Liver (tissue), 9 donors: ENCODE measurements around the gene GDI1. TPM values are rescaled to one million over a fixed set of nuclear protein-coding genes. Genes with fewer than 3 reads are reported as not detected.

Experiments
- DNase-seq: peaks from one replicate; pipeline ENCODE4 v3.0.0-alpha.2; 2017; ENCODE audit warnings: low spot score
- H3K27ac ChIP-seq, 2 donors: one replicate each; pipeline ENCODE4 v1.7.0; 2013; ENCODE audit warnings: inconsistent platforms in 2 of 2, low read length in 2 of 2, control low read depth in 1 of 2, low read depth in 1 of 2, mild to moderate bottlenecking in 1 of 2
- H3K27me3 ChIP-seq, 4 donors: one replicate each; pipeline versions ENCODE4 v1.6.1 to v1.7.0; 2013; ENCODE audit warnings: low read length in 3 of 4, inconsistent platforms in 1 of 4, mild to moderate bottlenecking in 1 of 4, moderate library complexity in 1 of 4; ENCODE audit not compliant: control insufficient read depth in 4 of 4, insufficient read depth in 4 of 4
- H3K36me3 ChIP-seq, 4 donors: one replicate each; pipeline versions ENCODE4 v1.6.1 to v1.7.0; 2013; ENCODE audit warnings: low read length in 3 of 4, mild to moderate bottlenecking in 3 of 4, low read depth in 1 of 4, moderate library complexity in 1 of 4; ENCODE audit not compliant: control insufficient read depth in 4 of 4, insufficient read depth in 3 of 4
- H3K4me1 ChIP-seq, 4 donors: one replicate each; pipeline versions ENCODE4 v1.6.1 to v1.7.0; 2013; ENCODE audit warnings: low read length in 3 of 4, mild to moderate bottlenecking in 3 of 4, moderate library complexity in 1 of 4; ENCODE audit not compliant: control insufficient read depth in 4 of 4, insufficient read depth in 4 of 4
- H3K4me3 ChIP-seq, 3 donors: one replicate each; pipeline versions ENCODE4 v1.6.1 to v1.7.0; 2013; ENCODE audit warnings: low read length in 3 of 3, control low read depth in 1 of 3, low read depth in 1 of 3, mild to moderate bottlenecking in 1 of 3
- H3K9ac ChIP-seq, 2 donors: one replicate each; pipeline ENCODE4 v1.7.0; 2013; ENCODE audit warnings: low read length in 2 of 2, mild to moderate bottlenecking in 2 of 2, moderate library complexity in 2 of 2, control low read depth in 1 of 2, low read depth in 1 of 2
- H3K9me3 ChIP-seq, 4 donors: one replicate each; pipeline versions ENCODE4 v1.6.1 to v1.7.0; 2013; ENCODE audit warnings: low read length in 3 of 4; ENCODE audit not compliant: control insufficient read depth in 4 of 4
- CTCF ChIP-seq: fragments of 150-350 bp; IDR thresholded peaks from 2 replicates; pipeline ENCODE4 v1.5.1; 2017; ENCODE audit warnings: improper control_type of control experiment, low read depth, low read length; ENCODE audit not compliant: missing input control
- EGR1 ChIP-seq, 2 donors: IDR thresholded peaks; 2 replicates each; pipeline ENCODE4 v1.6.1; 2016 to 2018; ENCODE audit warnings: antibody characterized with exemption in 2 of 2, low read depth in 2 of 2
- FOXA1 ChIP-seq: IDR thresholded peaks from 2 replicates; pipeline ENCODE4 v1.6.1; 2016; ENCODE audit warnings: antibody characterized with exemption
- FOXA2 ChIP-seq: IDR thresholded peaks from 2 replicates; pipeline ENCODE4 v1.6.1; 2016; ENCODE audit warnings: antibody characterized with exemption
- GABPA ChIP-seq, 2 donors: IDR thresholded peaks in 1 of 2; conservative IDR thresholded peaks in 1 of 2; 2 replicates each; pipeline ENCODE4 v1.6.1; 2016; ENCODE audit warnings: antibody characterized with exemption in 2 of 2, mild to moderate bottlenecking in 1 of 2, moderate library complexity in 1 of 2
- HNF4A ChIP-seq, 2 donors: conservative IDR thresholded peaks; 2 replicates each; pipeline ENCODE4 v1.6.1; 2016; ENCODE audit warnings: antibody characterized with exemption in 2 of 2, mild to moderate bottlenecking in 2 of 2
- HNF4G ChIP-seq: IDR thresholded peaks from 2 replicates; pipeline ENCODE4 v1.6.1; 2016; ENCODE audit warnings: antibody characterized with exemption
- JUND ChIP-seq, 2 donors: IDR thresholded peaks; 2 replicates each; pipeline ENCODE4 v1.6.1; 2016; ENCODE audit warnings: antibody characterized with exemption in 2 of 2
- RAD21 ChIP-seq, 2 donors: IDR thresholded peaks; 2 replicates each; pipeline ENCODE4 v1.6.1; 2016; ENCODE audit warnings: antibody characterized with exemption in 2 of 2, mild to moderate bottlenecking in 2 of 2
- RXRA ChIP-seq, 2 donors: IDR thresholded peaks; 2 replicates each; pipeline ENCODE4 v1.6.1; 2017 to 2018; ENCODE audit warnings: antibody characterized with exemption in 2 of 2, mild to moderate bottlenecking in 1 of 2
- TAF1 ChIP-seq: conservative IDR thresholded peaks from 2 replicates; pipeline ENCODE4 v1.6.1; 2016; ENCODE audit warnings: antibody characterized with exemption, mild to moderate bottlenecking
- YY1 ChIP-seq: IDR thresholded peaks from 2 replicates; pipeline ENCODE4 v1.6.1; 2016; ENCODE audit warnings: antibody characterized with exemption, mild to moderate bottlenecking
- WGBS: extraction: QIAGEN DNeasy Blood & Tissue Kit; methylation state at CpG from one replicate; pipeline ENCODE4 v1.1.7; 2013; 5-methylcytosine and 5-hydroxymethylcytosine counted together
- polyA plus RNA-seq, 2 donors: library from polyadenylated mRNA; stranded (reverse) in 1 of 2; unstranded in 1 of 2; fragments of 200-250 nt in 1 of 2; fragments of >200 nt in 1 of 2; fragmentation: Nextera tagmentation in 1 of 2; extraction: Ambion mirVana in 1 of 2; gene quantifications; one replicate each; pipeline versions ENCODE4 v1.2.1 to v1.2.3, GENCODE V29; 2013 to 2015
- total RNA-seq, 2 donors: library from RNA; depleted of rRNA; stranded (reverse); fragments of >200 nt; gene quantifications; one replicate each; pipeline ENCODE4 v1.2.3, GENCODE V29; 2014
- TF ChIP-seq, protein P1 (sequence below): IDR thresholded peaks from 2 replicates; pipeline ENCODE4 v1.6.1; 2016; ENCODE audit warnings: antibody characterized with exemption
- TF ChIP-seq, protein P2 (sequence below): IDR thresholded peaks from 2 replicates; pipeline ENCODE4 v1.6.1; 2016; ENCODE audit warnings: antibody characterized with exemption
- TF ChIP-seq, protein P3 (sequence below): IDR thresholded peaks from 2 replicates; pipeline ENCODE4 v1.6.1; 2016; ENCODE audit warnings: antibody characterized with exemption
- donor health status: healthy.
- donor health status: healthy.
- donor health status: healthy.
- donor health status: healthy.
- donor health status: healthy.

GDI1 gene
- total and polyA plus RNA-seq, 4 donors = 12.8 to 35.6 (median 20.5) TPM

DNA sequence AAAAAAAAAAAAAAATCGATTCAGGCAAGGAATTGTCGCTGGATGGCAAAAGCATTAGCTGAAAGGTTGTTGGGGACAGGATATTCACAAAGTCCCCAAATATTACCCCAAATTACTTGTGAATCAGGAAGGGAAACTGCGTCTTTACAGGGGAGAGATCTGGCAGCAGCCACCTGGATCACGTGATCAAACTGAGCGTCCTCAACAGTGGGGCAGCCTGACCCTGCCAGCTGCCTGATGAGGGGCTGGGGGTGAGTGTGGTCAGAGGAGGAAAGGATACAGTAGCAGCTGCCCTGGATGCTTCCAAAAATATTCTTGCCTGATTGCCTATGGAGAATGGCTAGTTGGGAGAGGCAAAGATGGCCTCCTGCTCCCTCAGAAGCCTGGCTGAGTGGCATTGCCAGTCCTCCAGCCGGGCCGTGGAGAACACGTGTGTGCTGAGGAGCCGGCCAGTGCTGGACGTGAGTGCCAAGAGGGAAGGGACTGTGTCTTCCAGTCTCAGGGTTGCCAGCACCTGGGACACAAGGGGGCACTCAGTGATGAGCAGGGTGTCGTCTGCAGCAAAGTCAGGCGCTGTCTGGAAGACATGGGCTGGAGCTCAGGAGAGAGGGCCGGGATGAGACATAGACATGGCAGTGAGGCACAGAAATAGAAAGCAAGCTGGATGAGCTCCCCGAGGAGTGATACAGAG lies 45.1 kb downstream of the GDI1 start:
- no peaks in the 10 kb centered on the region for H3K9me3 ChIP-seq
- TF ChIP-seq GABPA (IDR thresholded peaks at IDR 0.05 in 1 of 2, conservative IDR thresholded peaks at IDR 0.05 in 1 of 2) (no peak), TAF1 (no peak), HNF4A (conservative IDR thresholded peaks at IDR 0.05) (no peak), HNF4G (no peak), FOXA1 (no peak), FOXA2 (no peak), JUND (IDR thresholded peaks at IDR 0.05) (no peak), EGR1 (IDR thresholded peaks at IDR 0.05; ENCODE audit: low read depth in 2 of 2) (no peak), RAD21 (IDR thresholded peaks at IDR 0.05) (no peak), RXRA (IDR thresholded peaks at IDR 0.05) (no peak), CTCF (no peak)
- TF ChIP-seq, protein P1, sequence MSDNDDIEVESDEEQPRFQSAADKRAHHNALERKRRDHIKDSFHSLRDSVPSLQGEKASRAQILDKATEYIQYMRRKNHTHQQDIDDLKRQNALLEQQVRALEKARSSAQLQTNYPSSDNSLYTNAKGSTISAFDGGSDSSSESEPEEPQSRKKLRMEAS = no peak
- TF ChIP-seq, protein P2, sequence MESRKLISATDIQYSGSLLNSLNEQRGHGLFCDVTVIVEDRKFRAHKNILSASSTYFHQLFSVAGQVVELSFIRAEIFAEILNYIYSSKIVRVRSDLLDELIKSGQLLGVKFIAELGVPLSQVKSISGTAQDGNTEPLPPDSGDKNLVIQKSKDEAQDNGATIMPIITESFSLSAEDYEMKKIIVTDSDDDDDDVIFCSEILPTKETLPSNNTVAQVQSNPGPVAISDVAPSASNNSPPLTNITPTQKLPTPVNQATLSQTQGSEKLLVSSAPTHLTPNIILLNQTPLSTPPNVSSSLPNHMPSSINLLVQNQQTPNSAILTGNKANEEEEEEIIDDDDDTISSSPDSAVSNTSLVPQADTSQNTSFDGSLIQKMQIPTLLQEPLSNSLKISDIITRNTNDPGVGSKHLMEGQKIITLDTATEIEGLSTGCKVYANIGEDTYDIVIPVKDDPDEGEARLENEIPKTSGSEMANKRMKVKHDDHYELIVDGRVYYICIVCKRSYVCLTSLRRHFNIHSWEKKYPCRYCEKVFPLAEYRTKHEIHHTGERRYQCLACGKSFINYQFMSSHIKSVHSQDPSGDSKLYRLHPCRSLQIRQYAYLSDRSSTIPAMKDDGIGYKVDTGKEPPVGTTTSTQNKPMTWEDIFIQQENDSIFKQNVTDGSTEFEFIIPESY = no peak
- TF ChIP-seq, protein P3, sequence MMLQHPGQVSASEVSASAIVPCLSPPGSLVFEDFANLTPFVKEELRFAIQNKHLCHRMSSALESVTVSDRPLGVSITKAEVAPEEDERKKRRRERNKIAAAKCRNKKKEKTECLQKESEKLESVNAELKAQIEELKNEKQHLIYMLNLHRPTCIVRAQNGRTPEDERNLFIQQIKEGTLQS = no peak
- no peak overlapping the region for H3K9ac ChIP-seq
- no peaks in the 10 kb centered on the region for H3K27me3 ChIP-seq
- 89% methylated on average over 14 of the region's 14 CpGs for WGBS
- H3K4me1 ChIP-seq = peaks cover 7 to 28% (median 18%) of the 10 kb centered on the region in 4 donors
- no peak overlapping the region for H3K4me3 ChIP-seq
- H3K36me3 ChIP-seq = peaks cover 0 to 6% (median under 1%) of the 10 kb centered on the region in 4 donors
- H3K27ac ChIP-seq = no peak overlapping the region
- DNase-seq = no peak

DNA sequence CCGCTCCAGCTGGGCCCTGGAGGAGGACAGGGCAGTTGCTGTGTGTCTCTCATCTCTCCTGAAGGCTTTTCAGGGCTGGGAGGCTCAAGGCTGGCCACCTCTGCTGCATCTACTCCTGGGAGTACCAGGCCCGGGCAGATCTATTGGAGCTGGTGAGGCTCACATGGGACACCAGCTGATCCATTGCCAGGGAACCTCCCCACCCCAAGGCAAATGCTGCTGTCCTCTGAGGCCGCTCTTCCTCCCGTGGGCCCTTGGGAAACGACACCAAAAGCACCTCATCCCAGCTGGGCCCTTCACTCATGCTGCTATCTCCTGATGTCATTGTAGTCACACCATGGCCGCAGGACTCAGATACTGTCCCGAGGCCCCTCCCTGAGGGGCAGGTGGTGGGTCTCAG lies 45.8 kb downstream of the GDI1 start:
- Histone ChIP-seq H3K4me1 (peaks cover 7 to 32% (median 18%) of the 10 kb centered on the region in 4 donors), H3K27me3 (no peaks in the 10 kb centered on the region), H3K9ac (no peak overlapping the region), H3K4me3 (no peak overlapping the region), H3K9me3 (no peaks in the 10 kb centered on the region), H3K27ac (no peak overlapping the region), H3K36me3 (peaks cover 0 to 6% (median under 1%) of the 10 kb centered on the region in 4 donors)
- no peak for DNase-seq
- TF ChIP-seq, protein P1 = no peak
- TF ChIP-seq YY1 = no peak
- WGBS = 92% methylated on average over 7 of the region's 7 CpGs
